HCT116 (cell line): ENCODE results near the gene DENND2A. TPM values are rescaled to one million over a fixed set of nuclear protein-coding genes. Genes with fewer than 3 reads are reported as not detected.

Source experiments
- ATAC-seq: fragments of 200-7000 bp; cut with Tn5 transposase; 2 replicates; pipeline ENCODE4 v1.9.1; 2020; ENCODE audit warnings: mild to moderate bottlenecking, moderate library complexity
- BruUV-seq: library from RNA; stranded (reverse); fragments of 400-500 nt; replicated peaks from 2 replicates; lab custom pipeline; 2021; lab: Mats Ljungman, UMichigan
- CTCF ChIA-PET: fragments of 300-600 bp; sonication (Branson Sonifier 250); formaldehyde crosslinking; loops from one replicate; lab custom pipeline; 2021; ENCODE audit warnings: antibody characterized with exemption; lab: Charles Lee
- POLR2A ChIA-PET: fragments of 300-600, 350-600 bp; sonication (Branson Sonifier 250); formaldehyde crosslinking; loops from one replicate; lab custom pipeline; 2021; ENCODE audit warnings: antibody characterized with exemption; lab: Charles Lee
- RAD21 ChIA-PET, 2 experiments: fragments of 300-600 bp; sonication (Branson Sonifier 250); formaldehyde crosslinking; loops; one replicate each; lab custom pipeline; 2023; ENCODE audit warnings: low total read pairs in 2 of 2; ENCODE audit not compliant: uncharacterized antibody in 2 of 2, unreplicated experiment in 2 of 2, low non-redundant PET in 1 of 2; lab: Charles Lee
- DNase-seq: peaks from one replicate; pipeline ENCODE4 v3.0.0-alpha.2; 2010; ENCODE audit warnings: low read depth, low spot score
- H2AFZ ChIP-seq: fragments of 200-600 bp; shearing (Covaris generic), sonication (generic); 2 replicates; pipeline ENCODE4 v1.6.1; 2017; ENCODE audit warnings: low read depth, mixed run types, mixed read lengths, antibody characterized with exemption, low read length; ENCODE audit not compliant: poor library complexity, severe bottlenecking
- H3K27ac ChIP-seq: 2 replicates; pipeline ENCODE4 v1.5.1; 2012; ENCODE audit warnings: low read depth, low read length
- H3K27me3 ChIP-seq: fragments of 200-600 bp; sonication (generic); 2 replicates; pipeline ENCODE4 v1.6.1; 2016; ENCODE audit warnings: mixed run types, low read length, mixed read lengths; ENCODE audit not compliant: insufficient read depth
- H3K36me3 ChIP-seq, 2 experiments: fragments of 200-500 bp in 1 of 2; fragments of 200-600 bp in 1 of 2; sonication (Bioruptor generic) in 1 of 2; sonication (generic) in 1 of 2; 2 replicates each; pipeline versions ENCODE4 v1.5.1 to v1.6.1; 2014 to 2016; ENCODE audit warnings: low read length in 2 of 2, inconsistent platforms in 1 of 2, mixed read lengths in 1 of 2, mixed run types in 1 of 2; ENCODE audit not compliant: insufficient read depth in 2 of 2, control insufficient read depth in 1 of 2
- H3K4me1 ChIP-seq, 2 experiments: fragments of 200-600 bp in 1 of 2; sonication (generic) in 1 of 2; 2 replicates each; pipeline versions ENCODE4 v1.5.1 to v1.6.1; 2012 to 2017; ENCODE audit warnings: low read length in 2 of 2, inconsistent platforms in 1 of 2, mild to moderate bottlenecking in 1 of 2, mixed read lengths in 1 of 2, mixed run types in 1 of 2, moderate library complexity in 1 of 2; ENCODE audit not compliant: insufficient read depth in 2 of 2, control insufficient read depth in 1 of 2
- H3K4me2 ChIP-seq: fragments of 200-600 bp; sonication (generic); 2 replicates; pipeline ENCODE4 v1.6.1; 2017; ENCODE audit warnings: mixed run types, low read length, mixed read lengths
- H3K4me3 ChIP-seq, 2 experiments: fragments of 200-600 bp in 1 of 2; sonication (generic) in 1 of 2; replicated peaks in 1 of 2; 2 replicates each; pipeline ENCODE4 v1.5.1; 2011 to 2016; ENCODE audit warnings: low read length in 2 of 2, control low read depth in 1 of 2, low read depth in 1 of 2, mild to moderate bottlenecking in 1 of 2, mixed read lengths in 1 of 2, mixed run types in 1 of 2
- H3K79me2 ChIP-seq: fragments of 200-600 bp; sonication (generic); 2 replicates; pipeline ENCODE4 v1.6.1; 2017; ENCODE audit warnings: mild to moderate bottlenecking, mixed run types, low read length, moderate library complexity, mixed read lengths; ENCODE audit not compliant: insufficient read depth
- H3K9ac ChIP-seq: fragments of 200-600 bp; sonication (generic); 2 replicates; pipeline ENCODE4 v1.6.1; 2016; ENCODE audit warnings: low read length, mixed read lengths
- H3K9me2 ChIP-seq: fragments of 200-600 bp; sonication (generic), shearing (Covaris generic); 2 replicates; pipeline ENCODE4 v1.6.1; 2017; ENCODE audit warnings: mixed run types, mild to moderate bottlenecking, moderate library complexity; ENCODE audit not compliant: insufficient read depth
- H3K9me3 ChIP-seq, 2 experiments: fragments of 200-500 bp in 1 of 2; fragments of 200-600 bp in 1 of 2; sonication (Bioruptor generic) in 1 of 2; sonication (generic) in 1 of 2; 2 replicates each; pipeline ENCODE4 v1.6.1; 2014 to 2017; ENCODE audit warnings: low read length in 2 of 2, mixed read lengths in 2 of 2, inconsistent platforms in 1 of 2, low read depth in 1 of 2, mild to moderate bottlenecking in 1 of 2, mixed run types in 1 of 2, moderate library complexity in 1 of 2; ENCODE audit not compliant: control insufficient read depth in 1 of 2, insufficient read depth in 1 of 2
- H4K20me1 ChIP-seq: fragments of 200-600 bp; sonication (generic), shearing (Covaris generic); 2 replicates; pipeline ENCODE4 v1.6.1; 2017; ENCODE audit warnings: mixed run types, mild to moderate bottlenecking, moderate library complexity; ENCODE audit not compliant: insufficient read depth
- ATF3 ChIP-seq: IDR thresholded peaks from 2 replicates; pipeline ENCODE4 v1.6.1; 2012
- CBX3 ChIP-seq: IDR thresholded peaks from 2 replicates; pipeline ENCODE4 v1.6.1; 2012; ENCODE audit warnings: low read depth
- CEBPB ChIP-seq: IDR thresholded peaks from 2 replicates; pipeline ENCODE4 v1.6.1; 2012; ENCODE audit warnings: low read depth
- CTCF ChIP-seq, 3 experiments: fragments of 200-600 bp in 1 of 3; sonication (generic) in 1 of 3; IDR thresholded peaks in 2 of 3; conservative IDR thresholded peaks in 1 of 3; 2 replicates each; pipeline ENCODE4 v1.5.1; 2012 to 2017; ENCODE audit warnings: low read depth in 2 of 3, low read length in 2 of 3, antibody characterized with exemption in 1 of 3, borderline replicate concordance in 1 of 3, control low read depth in 1 of 3, mild to moderate bottlenecking in 1 of 3, mixed read lengths in 1 of 3, mixed run types in 1 of 3, moderate library complexity in 1 of 3; ENCODE audit not compliant: insufficient read depth in 1 of 3
- ELF1 ChIP-seq: IDR thresholded peaks from 2 replicates; pipeline ENCODE4 v1.6.1; 2012; ENCODE audit warnings: low read depth, borderline replicate concordance
- EZH2 ChIP-seq: fragments of 200-600 bp; sonication (generic); IDR thresholded peaks from 2 replicates; pipeline ENCODE4 v1.6.1; 2017; ENCODE audit warnings: antibody characterized with exemption, mixed run types
- EZH2phosphoT487 ChIP-seq: fragments of 200-600 bp; IDR thresholded peaks from 2 replicates; pipeline ENCODE4 v1.6.1; 2018; ENCODE audit warnings: antibody characterized with exemption, borderline replicate concordance
- FOSL1 ChIP-seq: IDR thresholded peaks from 2 replicates; pipeline ENCODE4 v1.6.1; 2012; ENCODE audit warnings: low read depth
- POLR2A ChIP-seq: IDR thresholded peaks from 2 replicates; pipeline ENCODE4 v1.7.0; 2011; ENCODE audit warnings: borderline replicate concordance; ENCODE audit not compliant: insufficient read depth, insufficient read length; ENCODE audit errors: extremely low read depth
- RAD21 ChIP-seq: IDR thresholded peaks from 2 replicates; pipeline ENCODE4 v1.6.1; 2012; ENCODE audit warnings: low read depth, mild to moderate bottlenecking
- REST ChIP-seq: IDR thresholded peaks from 2 replicates; pipeline ENCODE4 v1.6.1; 2012; ENCODE audit warnings: low read depth
- SIN3A ChIP-seq: IDR thresholded peaks from 2 replicates; pipeline ENCODE4 v1.6.1; 2012; ENCODE audit warnings: low read depth
- SP1 ChIP-seq: IDR thresholded peaks from 2 replicates; pipeline ENCODE4 v1.6.1; 2012; ENCODE audit warnings: low read depth
- SRF ChIP-seq: IDR thresholded peaks from 2 replicates; pipeline ENCODE4 v1.6.1; 2012; ENCODE audit warnings: low read depth
- TCF7L2 ChIP-seq: IDR thresholded peaks from 2 replicates; pipeline ENCODE4 v1.7.0; 2011; ENCODE audit warnings: borderline replicate concordance, inconsistent platforms; ENCODE audit not compliant: insufficient read depth, insufficient read length; ENCODE audit errors: extremely low read depth
- YY1 ChIP-seq: IDR thresholded peaks from 2 replicates; pipeline ENCODE4 v1.6.1; 2011; ENCODE audit warnings: low read length, low read depth, moderate library complexity, mild to moderate bottlenecking; ENCODE audit not compliant: insufficient replicate concordance; ENCODE audit errors: extremely low read depth
- ZBTB33 ChIP-seq: IDR thresholded peaks from 2 replicates; pipeline ENCODE4 v1.6.1; 2011; ENCODE audit warnings: mild to moderate bottlenecking, low read length, moderate library complexity; ENCODE audit not compliant: insufficient replicate concordance; ENCODE audit errors: extremely low read depth
- ZFX ChIP-seq: fragments of 450-650 bp; IDR thresholded peaks from 2 replicates; pipeline ENCODE4 v1.6.1; 2017
- ZNF274 ChIP-seq: fragments of 200-500 bp; sonication (Bioruptor generic); IDR thresholded peaks from 2 replicates; pipeline ENCODE4 v1.6.1; 2014; ENCODE audit warnings: mild to moderate bottlenecking, low read depth, low read length, inconsistent platforms
- intact Hi-C: fragments of 100-400 bp; cut with micrococcal nuclease; formaldehyde crosslinking; loops from 2 replicates; pipeline ENCODE4 v1.10.0; 2022
- total RNA-seq: library from RNA; stranded (reverse); gene quantifications from one replicate; pipeline ENCODE4 v1.2.1, GENCODE V29; 2021; ENCODE audit not compliant: unreplicated experiment

Gene DENND2A
- total RNA-seq, 1 experiment from 2014 or later, result 0.12 TPM

GRCh38 chr7:140611641-140612040 lies 29.0 kb downstream of the DENND2A start:
- Histone ChIP-seq H3K9ac (no peak overlapping the region), H3K36me3 (no peaks in the 10 kb centered on the region), H4K20me1 (no peaks in the 10 kb centered on the region), H3K4me2 (no peak overlapping the region), H3K79me2 (no peaks in the 10 kb centered on the region), H3K27me3 (no peaks in the 10 kb centered on the region), H2AFZ (no peak overlapping the region), H3K9me2 (no peaks in the 10 kb centered on the region), H3K27ac (no peak overlapping the region), H3K4me1 (peaks cover 0 to 5% of the 10 kb centered on the region in 2 experiments; a peak in 1 of 4 replicates), H3K9me3 (no peaks in the 10 kb centered on the region), H3K4me3 (no peak overlapping the region)
- RAD21 ChIA-PET, result no interaction called here
- CTCF ChIA-PET, result no interaction called here
- no peak for DNase-seq
- POLR2A ChIA-PET, result no interaction called here
- no TSS peak for BruUV-seq
- intact Hi-C loops, result no loop called here
- no peak for TF ChIP-seq CEBPB
- TF ChIP-seq RAD21, result no peak
- TF ChIP-seq EZH2, result no peak
- TF ChIP-seq SRF, result no peak
- TF ChIP-seq CTCF (IDR thresholded peaks at IDR 0.05 in 2 of 3, conservative IDR thresholded peaks at IDR 0.05 in 1 of 3; ENCODE audit: borderline replicate concordance in 1 of 3, insufficient read depth in 1 of 3, low read depth in 2 of 3, low read length in 2 of 3), result no peak
- no peak for TF ChIP-seq FOSL1
- no peak for TF ChIP-seq SP1
- no peak for TF ChIP-seq REST
- TF ChIP-seq ZFX, result no peak
- no peak for TF ChIP-seq ELF1
- no peak for TF ChIP-seq TCF7L2
- TF ChIP-seq ZNF274, result no peak
- TF ChIP-seq CBX3, result no peak
- TF ChIP-seq ATF3, result no peak
- TF ChIP-seq POLR2A, result no peak
- no peak for TF ChIP-seq SIN3A
- TF ChIP-seq YY1, result no peak
- no peak for TF ChIP-seq EZH2phosphoT487
- no peak for TF ChIP-seq ZBTB33
- ATAC-seq, result no peak
